Subcutaneous adipose tissue (tissue), 4 donors: Measurements from ENCODE around the gene TMEM184C. TPM values are rescaled to one million over a fixed set of nuclear protein-coding genes. Genes with fewer than 3 reads are reported as not detected.

Source experiments
- CTCF ChIP-seq: fragments of 450-650 bp; IDR thresholded peaks from one replicate; pipeline ENCODE4 v1.5.1; 2016; ENCODE audit warnings: low read depth, mild to moderate bottlenecking, control low read depth, antibody characterized with exemption, moderate library complexity
- total RNA-seq, 4 donors: library from RNA; depleted of rRNA; stranded (reverse); fragments of >200 nt; gene quantifications; one replicate each; pipeline ENCODE4 v1.1.0, GENCODE V29; 2016

TMEM184C gene
- total RNA-seq, 4 donors from 2014 or later: 14.5 to 35.0 (median 23.7) TPM

GRCh38 chr4:147635348-147635747 lies 18.2 kb downstream of the TMEM184C start:
- TF ChIP-seq CTCF: no peak

DNA sequence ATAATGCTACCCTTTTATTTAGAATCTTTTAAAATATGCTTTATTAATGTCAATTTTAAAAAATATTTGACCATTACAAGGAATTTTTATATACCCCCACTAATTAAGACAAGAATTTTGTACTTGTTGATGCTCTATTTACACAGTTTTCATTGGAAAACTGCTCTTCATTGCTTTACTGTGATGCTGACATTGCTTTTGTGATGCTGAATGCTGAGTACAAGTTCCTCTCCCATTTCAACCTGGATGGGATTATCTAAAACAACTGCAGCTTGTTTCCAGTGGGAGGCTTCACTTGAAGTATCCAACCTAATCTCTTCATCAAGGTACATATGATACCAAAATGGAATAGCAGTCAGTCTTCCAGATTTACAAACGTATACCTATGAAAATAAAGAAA lies 21.2 kb downstream of the TMEM184C start:
- no peak for TF ChIP-seq CTCF

- no peak for TF ChIP-seq CTCF
Observed at GRCh38 chr4:147638942-147639341, 21.7 kb downstream of the TMEM184C start.

DNA sequence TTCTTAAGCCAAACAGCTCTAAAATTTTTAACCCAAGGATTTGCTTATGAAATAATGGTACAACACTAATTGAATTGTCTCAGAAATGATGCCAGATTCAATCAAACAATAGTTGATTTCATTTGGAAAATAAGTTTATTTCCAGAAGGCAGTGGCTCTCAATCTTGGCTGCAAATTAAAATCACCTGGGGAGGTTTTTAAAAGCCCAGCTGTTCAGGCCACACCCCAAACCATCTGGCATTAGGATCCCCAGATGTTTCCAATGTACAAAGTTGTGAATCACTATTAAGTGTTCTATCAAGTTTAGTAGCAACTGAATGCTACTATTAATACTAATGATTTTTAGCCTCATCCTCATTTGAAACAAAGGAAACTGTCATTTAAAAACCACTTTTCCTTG lies 22.2 kb downstream of the TMEM184C start:
- no peak for TF ChIP-seq CTCF

DNA sequence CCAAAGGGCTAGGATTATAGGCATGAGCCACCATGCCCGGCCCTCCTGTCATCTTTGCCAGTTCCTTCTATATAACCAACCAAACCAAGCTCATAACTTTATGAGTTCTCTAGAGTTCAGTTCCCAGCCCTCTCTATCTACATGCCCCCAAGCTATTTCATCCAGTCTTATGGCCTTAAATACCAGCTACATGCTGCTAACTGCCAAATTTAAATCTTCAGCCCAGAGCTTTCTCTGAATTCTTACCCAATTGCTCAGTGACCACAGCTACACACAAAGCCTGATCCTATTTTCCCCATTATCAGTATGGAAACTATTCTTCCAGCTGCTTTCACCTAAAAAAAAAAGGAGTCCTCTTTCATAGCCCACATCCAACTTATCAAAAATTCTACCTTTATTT lies 23.1 kb downstream of the TMEM184C start:
- no peak for TF ChIP-seq CTCF

GRCh38 chr4:147643616-147644015 lies 26.4 kb downstream of the TMEM184C start:
- TF ChIP-seq CTCF: no peak

GRCh38 chr4:147644471-147644870 lies 27.3 kb downstream of the TMEM184C start:
- TF ChIP-seq CTCF: no peak
